PC-3 (cell line): ENCODE data around the gene FNBP1L.

Experiments used
- CTCF ChIP-seq: fragments of 300-600 bp; sonication (generic); conservative IDR thresholded peaks from 2 replicates; pipeline ENCODE4 v1.5.1; 2017; ENCODE audit warnings: antibody characterized with exemption, low read depth, mild to moderate bottlenecking, low read length
- EZH2 ChIP-seq: fragments of 300-600 bp; sonication (generic); IDR thresholded peaks from one replicate; pipeline ENCODE4 v1.6.1; 2017; ENCODE audit warnings: antibody characterized with exemption, mild to moderate bottlenecking, low read length; ENCODE audit not compliant: unreplicated experiment

DNA sequence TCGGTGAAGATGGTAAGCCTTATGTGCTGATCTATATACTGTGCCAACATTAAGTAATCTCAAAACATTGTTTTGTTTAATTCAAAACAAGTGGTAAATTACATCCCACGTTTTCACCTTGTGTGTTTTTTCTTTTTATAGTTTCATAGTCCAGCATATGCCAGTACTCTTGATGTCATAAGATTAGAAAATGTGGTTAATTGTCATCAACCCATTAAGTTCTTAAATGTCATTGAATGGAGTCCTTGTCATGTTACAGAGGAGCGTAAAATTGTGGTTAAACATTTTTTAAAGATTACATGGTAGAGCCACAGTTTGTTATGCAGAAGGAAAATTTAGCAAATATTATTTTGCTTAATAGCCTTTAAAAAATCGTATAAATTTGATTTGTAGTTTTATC lies 93.1 kb downstream of the FNBP1L start:
- no peak for TF ChIP-seq CTCF
- TF ChIP-seq EZH2 = no peak
